PFSK-1 (cell line): ENCODE data around the gene BICRA.

Experiments
- FOXP2 ChIP-seq: optimal IDR thresholded peaks from 2 replicates; pipeline ENCODE3; 2011; ENCODE audit warnings: borderline replicate concordance, control low read depth, inconsistent platforms; ENCODE audit not compliant: insufficient read depth; ENCODE audit errors: extremely low read length, extremely low read depth
- POLR2AphosphoS5 ChIP-seq: IDR thresholded peaks from 2 replicates; pipeline ENCODE4 v1.6.1; 2012; ENCODE audit warnings: low read depth, mild to moderate bottlenecking, control low read depth, low read length, moderate library complexity
- REST ChIP-seq, 2 experiments: IDR thresholded peaks; 2 replicates each; pipeline versions ENCODE4 v1.6.1 to v1.8.0; 2011 to 2012; ENCODE audit warnings: low read depth in 2 of 2, low read length in 2 of 2, control low read depth in 1 of 2, inconsistent platforms in 1 of 2, mild to moderate bottlenecking in 1 of 2, moderate library complexity in 1 of 2; ENCODE audit not compliant: insufficient read depth in 1 of 2
- SIN3A ChIP-seq: IDR thresholded peaks from 2 replicates; pipeline ENCODE4 v1.6.1; 2012; ENCODE audit warnings: mild to moderate bottlenecking, low read length, moderate library complexity, borderline replicate concordance; ENCODE audit not compliant: insufficient read depth
- TAF1 ChIP-seq: IDR thresholded peaks from 2 replicates; pipeline ENCODE4 v1.6.1; 2012; ENCODE audit warnings: low read length, control low read depth, borderline replicate concordance; ENCODE audit not compliant: insufficient read depth

The BICRA gene

GRCh38 chr19:47615230-47615629, 6.3 kb downstream of the BICRA start:
- TF ChIP-seq REST (IDR thresholded peaks at IDR 0.05; ENCODE audit: insufficient read depth in 1 of 2, low read depth in 2 of 2, low read length in 2 of 2): no peak

- TF ChIP-seq TAF1 (no peak), SIN3A (no peak), FOXP2 (no peak)
Observed at GRCh38 chr19:47615714-47616113, 6.8 kb downstream of the BICRA start.

GRCh38 chr19:47618771-47619170, 9.8 kb downstream of the BICRA start:
- TF ChIP-seq TAF1: no peak
- TF ChIP-seq POLR2AphosphoS5: no peak
- TF ChIP-seq SIN3A: no peak

- no peak for TF ChIP-seq FOXP2
Observed at GRCh38 chr19:47619763-47620162, 10.8 kb downstream of the BICRA start.

GRCh38 chr19:47623151-47623920, 14.4 kb downstream of the BICRA start:
- TF ChIP-seq FOXP2 (no peak), SIN3A (no peak), REST (IDR thresholded peaks at IDR 0.05; ENCODE audit: insufficient read depth in 1 of 2, low read depth in 2 of 2, low read length in 2 of 2) (no peak), TAF1 (no peak), POLR2AphosphoS5 (no peak)

- TF ChIP-seq TAF1: no peak
- no peak for TF ChIP-seq REST (IDR thresholded peaks at IDR 0.05; ENCODE audit: insufficient read depth in 1 of 2, low read depth in 2 of 2, low read length in 2 of 2)
- TF ChIP-seq SIN3A: no peak
Observed at GRCh38 chr19:47623921-47624391, 15.0 kb downstream of the BICRA start.

GRCh38 chr19:47625650-47626049, 16.7 kb downstream of the BICRA start:
- TF ChIP-seq TAF1: no peak
- TF ChIP-seq REST (IDR thresholded peaks at IDR 0.05; ENCODE audit: insufficient read depth in 1 of 2, low read depth in 2 of 2, low read length in 2 of 2): no peak
- no peak for TF ChIP-seq SIN3A
- no peak for TF ChIP-seq FOXP2
- no peak for TF ChIP-seq POLR2AphosphoS5
